ENCODE measurements around the gene SAXO1.

Gene SAXO1

DNA sequence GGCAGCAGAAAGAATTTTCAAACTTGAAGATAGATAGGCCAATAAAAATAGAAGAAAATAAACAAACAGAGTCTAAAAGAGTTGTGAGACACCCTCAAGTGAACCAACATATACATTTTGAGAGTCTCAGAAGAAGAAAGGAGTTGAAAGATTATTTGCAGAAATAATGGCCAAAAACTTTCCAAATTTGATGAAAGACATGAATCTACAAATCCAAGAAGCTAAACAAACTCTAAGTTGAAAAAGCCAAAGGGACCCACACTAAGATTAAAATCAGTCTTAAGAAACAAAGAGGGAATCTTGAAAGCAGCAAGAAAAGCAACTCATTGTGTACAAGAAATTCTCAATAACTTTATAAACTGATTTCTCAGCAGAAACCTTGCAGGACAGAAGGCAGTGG is 137.0 kb downstream of the SAXO1 start:
- peaks cover 5% of the 10 kb centered on the region for H3K4me1 Mint-ChIP-seq
- H3K9me3 Mint-ChIP-seq, result peaks cover 62% of the 10 kb centered on the region
- no peak overlapping the region for H3K4me3 Mint-ChIP-seq
- TF ChIP-seq, protein P1, sequence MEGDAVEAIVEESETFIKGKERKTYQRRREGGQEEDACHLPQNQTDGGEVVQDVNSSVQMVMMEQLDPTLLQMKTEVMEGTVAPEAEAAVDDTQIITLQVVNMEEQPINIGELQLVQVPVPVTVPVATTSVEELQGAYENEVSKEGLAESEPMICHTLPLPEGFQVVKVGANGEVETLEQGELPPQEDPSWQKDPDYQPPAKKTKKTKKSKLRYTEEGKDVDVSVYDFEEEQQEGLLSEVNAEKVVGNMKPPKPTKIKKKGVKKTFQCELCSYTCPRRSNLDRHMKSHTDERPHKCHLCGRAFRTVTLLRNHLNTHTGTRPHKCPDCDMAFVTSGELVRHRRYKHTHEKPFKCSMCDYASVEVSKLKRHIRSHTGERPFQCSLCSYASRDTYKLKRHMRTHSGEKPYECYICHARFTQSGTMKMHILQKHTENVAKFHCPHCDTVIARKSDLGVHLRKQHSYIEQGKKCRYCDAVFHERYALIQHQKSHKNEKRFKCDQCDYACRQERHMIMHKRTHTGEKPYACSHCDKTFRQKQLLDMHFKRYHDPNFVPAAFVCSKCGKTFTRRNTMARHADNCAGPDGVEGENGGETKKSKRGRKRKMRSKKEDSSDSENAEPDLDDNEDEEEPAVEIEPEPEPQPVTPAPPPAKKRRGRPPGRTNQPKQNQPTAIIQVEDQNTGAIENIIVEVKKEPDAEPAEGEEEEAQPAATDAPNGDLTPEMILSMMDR (IDR thresholded peaks at IDR 0.05; ENCODE audit: unreplicated experiment in 3 of 3), result no peak
- no peak overlapping the region for H3K27ac Mint-ChIP-seq
- H3K27me3 Mint-ChIP-seq (ENCODE audit: low read depth), result no peaks in the 10 kb centered on the region
- H3K36me3 Mint-ChIP-seq (ENCODE audit: low read depth), result peaks cover 87% of the 10 kb centered on the region

- no peaks in the 10 kb centered on the region for H3K27me3 Mint-ChIP-seq (ENCODE audit: low read depth)
- no peak overlapping the region for H3K4me3 Mint-ChIP-seq
- TF ChIP-seq, protein P1 (IDR thresholded peaks at IDR 0.05; ENCODE audit: unreplicated experiment in 3 of 3), result no peak
- H3K9me3 Mint-ChIP-seq, result peaks cover 43% of the 10 kb centered on the region
- peaks cover 72% of the 10 kb centered on the region for H3K36me3 Mint-ChIP-seq (ENCODE audit: low read depth)
- no peak overlapping the region for H3K27ac Mint-ChIP-seq
- peaks cover 25% of the 10 kb centered on the region for H3K4me1 Mint-ChIP-seq
Observed at GRCh38 chr9:18893491-18893890, 139.5 kb downstream of the SAXO1 start.

DNA sequence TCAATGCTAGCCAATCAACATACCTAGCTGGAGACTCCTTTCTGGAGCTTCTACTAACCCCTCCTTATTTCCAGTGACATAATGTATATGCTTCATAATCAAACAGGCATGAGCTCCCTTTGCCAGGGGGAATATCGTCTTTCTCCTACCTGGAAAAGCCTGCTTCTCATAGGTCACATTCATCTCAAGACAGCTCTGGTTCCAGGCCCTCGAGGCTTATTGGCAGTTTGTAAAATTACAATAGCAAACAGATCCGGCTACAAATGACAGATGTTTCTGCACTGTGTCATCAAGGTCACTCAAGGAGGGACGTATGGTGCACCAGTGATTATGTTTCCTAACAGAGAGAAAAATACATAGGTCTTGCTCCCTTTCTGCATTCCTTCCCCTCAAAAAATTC is 140.0 kb downstream of the SAXO1 start:
- H3K27ac Mint-ChIP-seq, result no peak overlapping the region
- no peaks in the 10 kb centered on the region for H3K27me3 Mint-ChIP-seq (ENCODE audit: low read depth)
- peaks cover 29% of the 10 kb centered on the region for H3K4me1 Mint-ChIP-seq
- TF ChIP-seq, protein P1 (IDR thresholded peaks at IDR 0.05; ENCODE audit: unreplicated experiment in 3 of 3), result no peak
- peaks cover 39% of the 10 kb centered on the region for H3K9me3 Mint-ChIP-seq
- H3K36me3 Mint-ChIP-seq (ENCODE audit: low read depth), result peaks cover 68% of the 10 kb centered on the region
- no peak overlapping the region for H3K4me3 Mint-ChIP-seq

GRCh38 chr9:18891946-18892670 is 140.9 kb downstream of the SAXO1 start:
- Mint-ChIP-seq H3K36me3 (ENCODE audit: low read depth) (peaks cover 60% of the 10 kb centered on the region), H3K9me3 (peaks cover 32% of the 10 kb centered on the region), H3K27me3 (ENCODE audit: low read depth) (no peaks in the 10 kb centered on the region), H3K4me1 (peaks cover 29% of the 10 kb centered on the region), H3K27ac (no peak overlapping the region), H3K4me3 (no peak overlapping the region)
- TF ChIP-seq, protein P1 (IDR thresholded peaks at IDR 0.05; ENCODE audit: unreplicated experiment in 3 of 3), result no peak

DNA sequence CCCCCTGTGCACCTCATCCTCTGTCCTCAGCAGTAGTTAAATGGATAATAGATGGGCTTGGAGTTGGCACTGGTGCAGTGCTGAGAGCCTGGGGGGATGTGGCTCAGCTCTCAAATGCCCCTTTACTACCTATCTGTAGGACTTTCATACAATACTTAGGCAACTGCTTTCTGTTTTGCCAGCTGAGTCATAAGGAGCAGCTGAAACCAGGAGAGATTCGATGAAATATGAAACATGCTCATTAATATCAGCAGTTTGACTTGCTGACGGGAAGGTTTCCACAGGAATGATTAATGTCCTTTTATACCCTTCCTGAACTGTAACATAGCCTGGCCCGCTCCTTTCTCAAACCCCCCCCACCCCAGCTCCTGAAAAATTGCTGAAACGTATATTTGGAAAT is 142.6 kb downstream of the SAXO1 start:
- Mint-ChIP-seq H3K36me3 (ENCODE audit: low read depth) (peaks cover 45% of the 10 kb centered on the region), H3K9me3 (peaks cover 21% of the 10 kb centered on the region), H3K27me3 (ENCODE audit: low read depth) (no peaks in the 10 kb centered on the region), H3K4me3 (no peak overlapping the region), H3K4me1 (peaks cover 29% of the 10 kb centered on the region), H3K27ac (peak overlapping the region; percentile 11 to 50 (median 42))
- TF ChIP-seq, protein P1 (IDR thresholded peaks at IDR 0.05; ENCODE audit: unreplicated experiment in 3 of 3), result no peak

GRCh38 chr9:18889550-18889949 is 143.5 kb downstream of the SAXO1 start:
- Mint-ChIP-seq H3K27ac (peak overlapping the region in 1 of 3 experiments; percentile 36), H3K4me3 (no peak overlapping the region), H3K36me3 (ENCODE audit: low read depth) (peaks cover 44% of the 10 kb centered on the region), H3K9me3 (peaks cover 17% of the 10 kb centered on the region), H3K27me3 (ENCODE audit: low read depth) (no peaks in the 10 kb centered on the region), H3K4me1 (peaks cover 29% of the 10 kb centered on the region)
- TF ChIP-seq, protein P1 (IDR thresholded peaks at IDR 0.05; ENCODE audit: unreplicated experiment in 3 of 3), result no peak
